ENCODE data around the gene PSD4.

- TF ChIP-seq YY1 (IDR thresholded peaks at IDR 0.05; ENCODE audit: insufficient read depth, insufficient read length) (no peak), ZNF274 (IDR thresholded peaks at IDR 0.05; ENCODE audit: low read depth, low read length) (no peak), SUZ12 (IDR thresholded peaks at IDR 0.05; ENCODE audit: extremely low read depth, insufficient read depth, insufficient read length) (no peak)
These were observed 14.0 kb downstream of the PSD4 start for GRCh38 chr2:113187771-113188170.

Measured in NT2/D1 (cell line).